HUES48 (cell line): ENCODE data around the gene ADGRG2.

Experiments used
- H3K27ac ChIP-seq: one replicate; pipeline ENCODE4 v1.7.0; 2013; ENCODE audit warnings: low read depth, low read length, inconsistent platforms
- H3K27me3 ChIP-seq: 2 replicates; pipeline ENCODE4 v1.6.1; 2013; ENCODE audit warnings: mild to moderate bottlenecking, low read length; ENCODE audit not compliant: control insufficient read depth, insufficient read depth
- H3K36me3 ChIP-seq: 2 replicates; pipeline ENCODE4 v1.6.1; 2013; ENCODE audit warnings: low read length; ENCODE audit not compliant: control insufficient read depth, insufficient read depth
- H3K4me1 ChIP-seq: 2 replicates; pipeline ENCODE4 v1.6.1; 2013; ENCODE audit warnings: mild to moderate bottlenecking, low read length; ENCODE audit not compliant: control insufficient read depth, insufficient read depth
- H3K4me3 ChIP-seq: 2 replicates; pipeline ENCODE4 v1.5.1; 2013; ENCODE audit warnings: mild to moderate bottlenecking, low read depth, low read length
- H3K9ac ChIP-seq: 2 replicates; pipeline ENCODE4 v1.6.1; 2013; ENCODE audit warnings: mild to moderate bottlenecking, low read depth, low read length, moderate library complexity
- H3K9me3 ChIP-seq: 2 replicates; pipeline ENCODE4 v1.6.1; 2013; ENCODE audit warnings: low read length; ENCODE audit not compliant: control insufficient read depth, insufficient read depth

The ADGRG2 gene

GRCh38 chrX:19122641-19123009 lies 357 bp upstream of the ADGRG2 start:
- H3K27me3 ChIP-seq: peaks cover 32% of the 10 kb centered on the region
- no peak overlapping the region for H3K27ac ChIP-seq
- H3K4me1 ChIP-seq: peaks cover 33% of the 10 kb centered on the region
- H3K9ac ChIP-seq: no peak overlapping the region
- H3K4me3 ChIP-seq: peak overlapping the region; percentile 62
- H3K9me3 ChIP-seq: 0 out of 2 replicates have a peak, but pooled peaks cover 2% of the 10 kb centered on the region
- H3K36me3 ChIP-seq: no peaks in the 10 kb centered on the region

DNA sequence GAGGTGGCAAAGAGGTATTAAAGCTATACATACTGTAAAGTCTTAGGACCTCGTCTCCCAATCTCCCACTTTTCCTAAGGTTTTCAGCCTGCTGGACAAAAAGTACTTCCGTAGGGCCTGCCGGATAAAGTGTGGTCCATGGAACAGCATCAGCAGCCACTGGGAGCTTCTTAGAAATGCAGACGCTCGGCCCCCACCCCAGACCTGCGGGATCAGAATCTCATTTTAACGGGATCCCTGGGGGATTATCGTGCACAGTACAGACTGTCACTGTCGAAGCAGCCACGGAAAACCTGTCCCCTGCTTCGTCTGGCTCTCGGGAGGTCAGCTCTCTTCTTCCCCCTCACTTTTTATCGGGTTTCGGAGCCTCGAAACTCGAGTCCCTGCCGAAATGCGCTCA lies 802 bp downstream of the ADGRG2 start:
- peak overlapping the region; percentile 76 for H3K4me3 ChIP-seq
- H3K27ac ChIP-seq: no peak overlapping the region
- peaks cover 33% of the 10 kb centered on the region for H3K4me1 ChIP-seq
- H3K27me3 ChIP-seq: peaks cover 32% of the 10 kb centered on the region
- no peaks in the 10 kb centered on the region for H3K9me3 ChIP-seq
- H3K36me3 ChIP-seq: no peaks in the 10 kb centered on the region
- H3K9ac ChIP-seq: 0 out of 2 replicates have a peak overlapping the region, but pooled peaks have one; percentile 40

DNA sequence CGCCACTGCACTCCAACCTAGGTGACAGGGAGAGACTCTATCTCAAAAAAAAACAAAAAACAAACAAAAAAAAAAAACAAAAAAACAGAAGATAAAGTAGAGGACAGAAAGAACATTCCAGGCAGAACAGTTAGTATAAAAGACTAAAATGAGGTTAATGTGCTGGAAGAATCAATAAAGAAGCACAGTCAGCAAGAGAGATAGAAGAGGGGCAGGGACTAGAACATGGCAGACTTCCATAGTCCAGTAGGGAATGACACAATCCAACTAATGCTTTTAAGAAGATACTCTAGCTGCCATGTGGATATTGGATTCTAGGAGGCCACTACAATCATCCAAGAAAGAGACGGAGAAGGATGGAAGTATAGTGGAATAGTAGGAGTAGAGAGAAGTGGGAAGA lies 11.6 kb downstream of the ADGRG2 start:
- Histone ChIP-seq H3K9me3 (peaks cover 3% of the 10 kb centered on the region; the same call in 1 of the 2 replicates), H3K4me3 (no peak overlapping the region), H3K4me1 (peaks cover 18% of the 10 kb centered on the region), H3K9ac (no peak overlapping the region), H3K36me3 (no peaks in the 10 kb centered on the region), H3K27me3 (no peaks in the 10 kb centered on the region), H3K27ac (no peak overlapping the region)

DNA sequence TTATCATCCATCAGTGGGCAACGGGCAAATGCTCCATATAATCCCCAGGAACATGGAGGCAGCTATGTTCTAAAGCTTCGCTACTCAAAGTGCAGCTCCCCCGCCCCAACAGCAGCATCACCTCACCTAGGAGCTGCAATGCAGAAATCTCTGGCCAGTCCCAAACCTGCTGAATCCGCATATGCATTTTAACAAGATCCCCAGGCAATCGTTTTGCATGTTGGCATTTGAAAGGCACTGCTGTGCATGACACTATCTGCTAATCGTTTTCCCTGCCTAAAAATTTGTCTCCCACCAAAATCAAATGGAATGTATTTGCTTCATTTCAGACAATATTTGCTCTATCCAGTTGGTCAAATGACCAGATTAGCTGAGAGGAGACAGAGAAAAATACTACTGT lies 15.2 kb downstream of the ADGRG2 start:
- no peaks in the 10 kb centered on the region for H3K36me3 ChIP-seq
- H3K9ac ChIP-seq: no peak overlapping the region; the same call in 1 of the 2 replicates
- peaks cover 8% of the 10 kb centered on the region; the same call in 1 of the 2 replicates for H3K9me3 ChIP-seq
- peak overlapping the region; percentile 91 for H3K27ac ChIP-seq
- H3K4me3 ChIP-seq: peak overlapping the region; percentile 29; the same call in 1 of the 2 replicates
- peaks cover 18% of the 10 kb centered on the region for H3K4me1 ChIP-seq
- H3K27me3 ChIP-seq: no peaks in the 10 kb centered on the region

DNA sequence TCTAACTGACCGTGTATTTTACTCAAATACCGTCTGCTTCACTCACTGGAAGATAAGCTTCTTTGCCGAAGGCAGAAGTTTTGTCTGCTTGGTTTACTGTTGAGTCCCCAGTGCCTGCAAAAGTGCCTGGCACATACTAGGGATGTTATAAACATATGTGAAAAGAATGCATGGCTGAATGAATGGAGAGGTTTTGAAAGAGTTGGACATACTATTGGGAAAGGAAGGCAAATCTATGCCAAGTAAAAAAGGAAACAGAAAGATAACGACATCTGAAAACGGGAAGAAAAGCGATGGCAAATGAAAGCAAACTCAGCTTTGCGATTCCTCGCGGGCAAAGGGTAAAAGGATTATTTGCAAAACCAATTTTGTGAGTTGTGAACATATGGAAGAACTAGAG lies 21.7 kb downstream of the ADGRG2 start:
- Histone ChIP-seq H3K27ac (no peak overlapping the region), H3K4me3 (no peak overlapping the region), H3K36me3 (no peaks in the 10 kb centered on the region), H3K9ac (no peak overlapping the region), H3K9me3 (peaks cover 9% of the 10 kb centered on the region; the same call in 1 of the 2 replicates), H3K4me1 (no peaks in the 10 kb centered on the region), H3K27me3 (no peaks in the 10 kb centered on the region)

GRCh38 chrX:19097553-19098283 lies 24.6 kb downstream of the ADGRG2 start:
- no peak overlapping the region for H3K4me3 ChIP-seq
- peaks cover 7% of the 10 kb centered on the region; the same call in 1 of the 2 replicates for H3K9me3 ChIP-seq
- H3K36me3 ChIP-seq: no peaks in the 10 kb centered on the region; the same call in 1 of the 2 replicates
- H3K27ac ChIP-seq: no peak overlapping the region
- H3K9ac ChIP-seq: no peak overlapping the region
- H3K4me1 ChIP-seq: no peaks in the 10 kb centered on the region
- no peaks in the 10 kb centered on the region for H3K27me3 ChIP-seq

DNA sequence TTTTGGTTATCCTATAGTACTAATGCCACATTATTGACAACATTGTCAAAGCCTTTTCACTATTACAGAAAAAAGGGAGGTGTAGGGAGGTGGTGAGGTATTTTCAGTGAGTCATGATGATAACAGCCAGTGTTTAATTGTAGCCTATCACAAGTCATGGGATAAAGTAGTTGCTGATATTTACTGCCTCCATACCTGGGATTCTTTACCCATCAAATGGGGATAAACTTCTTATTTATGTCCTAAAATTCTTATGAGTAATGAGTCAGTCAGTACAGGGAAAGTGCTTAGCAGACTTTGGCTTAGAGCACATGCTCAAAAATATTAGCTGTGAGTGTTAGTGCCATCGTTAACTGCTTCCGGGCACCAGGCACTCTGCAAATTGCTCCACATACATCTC lies 25.7 kb downstream of the ADGRG2 start:
- Histone ChIP-seq H3K27ac (no peak overlapping the region), H3K4me1 (no peaks in the 10 kb centered on the region), H3K27me3 (no peaks in the 10 kb centered on the region), H3K9me3 (peaks cover 7% of the 10 kb centered on the region; the same call in 1 of the 2 replicates), H3K4me3 (no peak overlapping the region), H3K36me3 (no peaks in the 10 kb centered on the region; the same call in 1 of the 2 replicates), H3K9ac (no peak overlapping the region)

- no peaks in the 10 kb centered on the region for H3K4me1 ChIP-seq
- H3K9ac ChIP-seq: no peak overlapping the region
- H3K36me3 ChIP-seq: peaks cover 4% of the 10 kb centered on the region; the same call in 1 of the 2 replicates
- no peak overlapping the region for H3K4me3 ChIP-seq
- H3K9me3 ChIP-seq: peaks cover 26% of the 10 kb centered on the region
- H3K27ac ChIP-seq: no peak overlapping the region
- H3K27me3 ChIP-seq: no peaks in the 10 kb centered on the region
These were observed 27.6 kb downstream of the ADGRG2 start for GRCh38 chrX:19094654-19095053.

- Histone ChIP-seq H3K9me3 (peaks cover 29% of the 10 kb centered on the region), H3K9ac (no peak overlapping the region), H3K4me3 (no peak overlapping the region), H3K27me3 (no peaks in the 10 kb centered on the region), H3K4me1 (no peaks in the 10 kb centered on the region), H3K27ac (no peak overlapping the region), H3K36me3 (peaks cover 4% of the 10 kb centered on the region; the same call in 1 of the 2 replicates)
These were observed 30.7 kb downstream of the ADGRG2 start for GRCh38 chrX:19091596-19091995.

DNA sequence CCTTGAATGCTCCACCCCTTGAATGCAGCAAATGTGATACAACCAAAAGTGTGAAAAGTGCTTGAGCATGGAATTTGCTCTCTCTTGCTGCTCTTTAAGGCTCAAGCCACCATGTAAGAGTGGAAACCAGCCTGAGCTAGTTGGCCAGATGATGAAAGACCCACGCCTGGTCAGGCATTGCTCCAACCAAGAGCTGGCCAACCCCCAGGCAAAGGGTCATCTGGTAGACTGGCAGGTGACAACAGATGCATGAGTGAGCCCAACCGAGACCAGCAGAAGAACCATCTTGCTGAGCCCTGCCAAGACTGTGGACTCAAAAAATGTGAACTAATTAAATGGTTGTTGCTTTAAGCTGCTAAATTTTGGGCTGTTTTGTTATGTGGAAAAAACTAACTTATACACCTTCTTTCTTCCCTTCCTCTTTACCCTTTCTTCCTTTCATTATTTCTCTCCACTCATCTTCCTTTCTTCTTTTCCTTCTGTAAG lies 32.7 kb downstream of the ADGRG2 start:
- H3K4me3 ChIP-seq: no peak overlapping the region
- H3K9ac ChIP-seq: no peak overlapping the region
- H3K9me3 ChIP-seq: peaks cover 34% of the 10 kb centered on the region
- no peaks in the 10 kb centered on the region for H3K27me3 ChIP-seq
- H3K36me3 ChIP-seq: peaks cover 4% of the 10 kb centered on the region; the same call in 1 of the 2 replicates
- H3K27ac ChIP-seq: no peak overlapping the region
- no peaks in the 10 kb centered on the region for H3K4me1 ChIP-seq

DNA sequence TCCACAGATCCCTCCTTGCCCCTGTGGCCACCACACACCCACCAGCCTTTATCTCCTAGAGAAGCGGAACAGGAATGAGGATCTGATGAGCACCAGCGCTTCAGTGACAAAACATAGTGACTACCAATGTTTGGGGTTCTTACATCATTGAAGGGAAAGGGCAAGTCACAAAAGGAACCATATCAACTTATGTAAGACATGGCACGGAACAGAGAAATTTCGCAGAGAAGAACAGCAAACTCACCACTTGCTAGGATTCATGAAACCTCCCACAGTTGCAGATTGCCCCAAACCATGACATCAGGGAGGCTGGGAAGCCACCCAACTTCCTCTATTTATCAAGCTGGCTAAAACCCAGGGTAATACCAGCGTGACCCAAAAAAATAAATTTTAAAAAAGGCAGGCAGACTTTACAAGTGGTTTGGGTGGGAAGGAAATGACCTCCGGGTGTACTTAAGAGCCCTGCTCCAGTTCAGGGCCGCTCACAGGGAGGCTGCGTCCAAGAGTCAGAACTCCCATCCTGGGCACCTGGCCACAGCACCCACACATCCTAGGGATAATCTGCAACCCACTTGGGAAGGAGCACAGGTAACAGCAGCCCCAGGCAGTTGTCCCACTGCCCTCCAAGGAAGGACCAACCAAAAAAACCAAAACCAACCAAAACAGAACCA lies 36.0 kb downstream of the ADGRG2 start:
- no peak overlapping the region for H3K4me3 ChIP-seq
- peaks cover 31% of the 10 kb centered on the region for H3K9me3 ChIP-seq
- no peaks in the 10 kb centered on the region for H3K27me3 ChIP-seq
- no peaks in the 10 kb centered on the region for H3K4me1 ChIP-seq
- 0 out of 2 replicates have a peak, but pooled peaks cover 4% of the 10 kb centered on the region for H3K36me3 ChIP-seq
- H3K27ac ChIP-seq: no peak overlapping the region
- no peak overlapping the region for H3K9ac ChIP-seq
